H1 (cell line): ENCODE data around the gene VSTM4. TPM values are rescaled to one million over a fixed set of nuclear protein-coding genes. Genes with fewer than 3 reads are reported as not detected.

ENCODE experiments used
- CTCF ChIA-PET: fragments of 300-600 bp; sonication (Branson Sonifier 250); formaldehyde crosslinking; loops from one replicate; lab custom pipeline; 2021; ENCODE audit not compliant: partially characterized antibody; lab: Charles Lee
- POLR2A ChIA-PET: fragments of 300-600 bp; sonication (Branson Sonifier 250); formaldehyde crosslinking; loops from one replicate; lab custom pipeline; 2021; ENCODE audit warnings: inconsistent platforms; ENCODE audit not compliant: partially characterized antibody; lab: Charles Lee
- DNase-seq, 2 experiments: peaks; one replicate each; pipeline versions ENCODE4 v3.0.0 to v3.0.0-alpha.2; 2010 to 2022; ENCODE audit warnings: low spot score in 2 of 2, low read depth in 1 of 2, mixed read lengths in 1 of 2
- FAIRE-seq: peaks from 2 replicates; lab custom pipeline; 2011; peaks lifted over from hg19 to GRCh38; lab: Jason Lieb, UNC
- H2AFZ ChIP-seq: 2 replicates; pipeline ENCODE4 v1.8.1; 2012; ENCODE audit warnings: low read length, inconsistent platforms
- H2AK5ac ChIP-seq: 2 replicates; pipeline ENCODE4 v1.6.1; 2013; ENCODE audit warnings: low read depth, low read length
- H2BK120ac ChIP-seq: replicated peaks from 2 replicates; pipeline ENCODE3; 2013; ENCODE audit warnings: low read depth, low read length, inconsistent platforms
- H2BK12ac ChIP-seq: 2 replicates; pipeline ENCODE4 v1.6.1; 2013; ENCODE audit warnings: low read depth, low read length
- H2BK15ac ChIP-seq: 2 replicates; pipeline ENCODE4 v1.6.1; 2013; ENCODE audit warnings: low read length
- H2BK20ac ChIP-seq: 2 replicates; pipeline ENCODE4 v1.6.1; 2013; ENCODE audit warnings: low read length
- H2BK5ac ChIP-seq: 2 replicates; pipeline ENCODE4 v1.6.1; 2013; ENCODE audit warnings: low read depth, low read length
- H3K14ac ChIP-seq: 2 replicates; pipeline ENCODE4 v1.6.1; 2013; ENCODE audit warnings: inconsistent platforms; ENCODE audit not compliant: insufficient read length
- H3K18ac ChIP-seq: 2 replicates; pipeline ENCODE4 v1.6.1; 2013; ENCODE audit warnings: low read length; ENCODE audit errors: extremely low read depth
- H3K23ac ChIP-seq: 2 replicates; pipeline ENCODE4 v1.6.1; 2013; ENCODE audit warnings: inconsistent platforms; ENCODE audit not compliant: insufficient read length
- H3K23me2 ChIP-seq: 2 replicates; pipeline ENCODE4 v1.6.1; 2013; ENCODE audit warnings: low read depth, low read length
- H3K27ac ChIP-seq: 2 replicates; pipeline ENCODE4 v1.6.1; 2011; ENCODE audit warnings: low read depth, low read length, inconsistent platforms
- H3K27me3 ChIP-seq, 4 experiments: replicated peaks in 1 of 4; 1 replicate in 1 of 4; 2 replicates in 3 of 4; pipeline versions ENCODE4 v1.6.1 to v1.8.1; 2011 to 2013; ENCODE audit warnings: low read length in 3 of 4, mild to moderate bottlenecking in 3 of 4, inconsistent platforms in 2 of 4, mixed read lengths in 2 of 4, moderate library complexity in 1 of 4; ENCODE audit not compliant: control insufficient read depth in 3 of 4, insufficient read depth in 3 of 4; ENCODE audit errors: extremely low read depth in 1 of 4
- H3K36me3 ChIP-seq, 4 experiments: 2 replicates each; pipeline versions ENCODE4 v1.6.1 to v1.8.1; 2011 to 2013; ENCODE audit warnings: mild to moderate bottlenecking in 4 of 4, low read length in 3 of 4, moderate library complexity in 2 of 4, control low read depth in 1 of 4, inconsistent platforms in 1 of 4; ENCODE audit not compliant: insufficient read depth in 4 of 4, control insufficient read depth in 2 of 4
- H3K4ac ChIP-seq: replicated peaks from 2 replicates; pipeline ENCODE3; 2013; ENCODE audit warnings: low read length, low read depth, mixed read lengths, inconsistent platforms; ENCODE audit not compliant: insufficient read length
- H3K4me1 ChIP-seq, 4 experiments: replicated peaks in 1 of 4; 1 replicate in 1 of 4; 2 replicates in 3 of 4; pipeline versions ENCODE4 v1.6.1 to v1.8.1; 2011 to 2013; ENCODE audit warnings: low read length in 3 of 4, inconsistent platforms in 2 of 4, mixed read lengths in 1 of 4; ENCODE audit not compliant: insufficient read depth in 4 of 4, control insufficient read depth in 3 of 4
- H3K4me2 ChIP-seq, 2 experiments: 2 replicates each; pipeline versions ENCODE4 v1.6.1 to v1.8.1; 2011 to 2013; ENCODE audit warnings: low read depth in 2 of 2, low read length in 2 of 2, control low read depth in 1 of 2, inconsistent platforms in 1 of 2, mild to moderate bottlenecking in 1 of 2; ENCODE audit not compliant: insufficient read depth in 1 of 2
- H3K4me3 ChIP-seq, 4 experiments: fragments of 200-600, 300-600 bp in 1 of 4; sonication (generic), shearing (Covaris generic), sonication (Bioruptor Twin) in 1 of 4; 2 replicates each; pipeline versions ENCODE4 v1.5.1 to v1.8.1; 2011 to 2016; ENCODE audit warnings: low read length in 4 of 4, low read depth in 3 of 4, control low read depth in 2 of 4, inconsistent platforms in 2 of 4, mild to moderate bottlenecking in 2 of 4, mixed read lengths in 1 of 4, moderate library complexity in 1 of 4; ENCODE audit not compliant: insufficient read depth in 2 of 4; ENCODE audit errors: extremely low read depth in 1 of 4
- H3K56ac ChIP-seq: replicated peaks from 2 replicates; pipeline ENCODE3; 2013; ENCODE audit warnings: low read depth, mild to moderate bottlenecking, mixed read lengths, low read length, inconsistent platforms; ENCODE audit not compliant: insufficient read length
- H3K79me1 ChIP-seq: 2 replicates; pipeline ENCODE4 v1.6.1; 2013; ENCODE audit warnings: low read depth, low read length, control low read depth
- H3K79me2 ChIP-seq, 2 experiments: 2 replicates each; pipeline versions ENCODE4 v1.6.1 to v1.8.1; 2012 to 2013; ENCODE audit warnings: low read length in 2 of 2, mild to moderate bottlenecking in 2 of 2, inconsistent platforms in 1 of 2; ENCODE audit not compliant: insufficient read depth in 2 of 2, control insufficient read depth in 1 of 2
- H3K9ac ChIP-seq, 4 experiments: replicated peaks in 1 of 4; 1 replicate in 1 of 4; 2 replicates in 3 of 4; pipeline versions ENCODE4 v1.6.1 to v1.8.1; 2011 to 2013; ENCODE audit warnings: low read depth in 3 of 4, low read length in 3 of 4, control low read depth in 2 of 4, mild to moderate bottlenecking in 2 of 4, moderate library complexity in 2 of 4, inconsistent platforms in 1 of 4; ENCODE audit errors: extremely low read depth in 1 of 4
- H3K9me3 ChIP-seq, 2 experiments: 2 replicates each; pipeline versions ENCODE4 v1.6.1 to v1.8.1; 2012 to 2013; ENCODE audit warnings: mild to moderate bottlenecking in 2 of 2, moderate library complexity in 2 of 2, control low read depth in 1 of 2, inconsistent platforms in 1 of 2, low read depth in 1 of 2, low read length in 1 of 2, mixed read lengths in 1 of 2; ENCODE audit not compliant: insufficient read depth in 2 of 2
- H4K20me1 ChIP-seq, 2 experiments: replicated peaks in 1 of 2; 2 replicates each; pipeline versions ENCODE3 to v1.8.1; 2011 to 2013; ENCODE audit warnings: inconsistent platforms in 2 of 2, low read length in 2 of 2, mild to moderate bottlenecking in 1 of 2; ENCODE audit not compliant: insufficient read depth in 2 of 2, control insufficient read depth in 1 of 2
- H4K5ac ChIP-seq: 2 replicates; pipeline ENCODE4 v1.6.1; 2013; ENCODE audit warnings: low read length, low read depth, mixed read lengths, inconsistent platforms; ENCODE audit not compliant: insufficient read length
- H4K8ac ChIP-seq: 2 replicates; pipeline ENCODE4 v1.8.0; 2013; ENCODE audit warnings: mild to moderate bottlenecking, moderate library complexity, low read length, inconsistent platforms; ENCODE audit not compliant: insufficient read depth; ENCODE audit errors: extremely low read depth
- H4K91ac ChIP-seq: replicated peaks from 2 replicates; pipeline ENCODE3; 2013; ENCODE audit warnings: low read length, mixed read lengths, inconsistent platforms; ENCODE audit not compliant: insufficient read length
- ASH2L ChIP-seq: fragments of 200-600, 300-600 bp; sonication (generic); IDR thresholded peaks from one replicate; pipeline ENCODE4 v1.7.1; 2017; ENCODE audit warnings: low read length
- ATF3 ChIP-seq: IDR thresholded peaks from 2 replicates; pipeline ENCODE4 v1.6.1; 2011; ENCODE audit warnings: low read depth, mild to moderate bottlenecking, low read length; ENCODE audit not compliant: insufficient read depth
- BACH1 ChIP-seq: IDR thresholded peaks from 2 replicates; pipeline ENCODE4 v1.6.1; 2012; ENCODE audit warnings: low read length, improper control_type of control experiment
- BRCA1 ChIP-seq: IDR thresholded peaks from 2 replicates; pipeline ENCODE4 v1.6.1; 2012; ENCODE audit warnings: low read depth, low read length, improper control_type of control experiment
- CTCF ChIP-seq, 3 experiments: IDR thresholded peaks; 1 replicate in 2 of 3; 2 replicates in 1 of 3; pipeline versions ENCODE4 v1.5.1 to v1.6.1; 2011; ENCODE audit warnings: low read length in 3 of 3, mild to moderate bottlenecking in 3 of 3, inconsistent platforms in 2 of 3, low read depth in 1 of 3, moderate library complexity in 1 of 3; ENCODE audit not compliant: insufficient read depth in 1 of 3; ENCODE audit errors: control extremely low read depth in 1 of 3
- HDAC2 ChIP-seq, 2 experiments: fragments of 300-600 bp in 1 of 2; sonication (generic) in 1 of 2; IDR thresholded peaks; 2 replicates each; pipeline ENCODE4 v1.6.1; 2011 to 2012; ENCODE audit warnings: low read depth in 2 of 2, low read length in 2 of 2, mild to moderate bottlenecking in 2 of 2, moderate library complexity in 2 of 2, borderline replicate concordance in 1 of 2, inconsistent platforms in 1 of 2
- SAP30 ChIP-seq: fragments of 300-600 bp; sonication (generic); IDR thresholded peaks from 2 replicates; pipeline ENCODE4 v1.7.1; 2012; ENCODE audit warnings: low read length, moderate library complexity, mild to moderate bottlenecking, inconsistent platforms; ENCODE audit not compliant: insufficient read depth, insufficient replicate concordance
- SIRT6 ChIP-seq: IDR thresholded peaks from one replicate; pipeline ENCODE4 v1.7.1; 2012; ENCODE audit warnings: low read length, inconsistent platforms
- SUZ12 ChIP-seq: fragments of 200-600 bp; sonication (generic); IDR thresholded peaks from 2 replicates; pipeline ENCODE4 v1.6.1; 2012; ENCODE audit warnings: mild to moderate bottlenecking, inconsistent platforms, low read length, moderate library complexity, mixed read lengths
- TAF7 ChIP-seq: optimal IDR thresholded peaks from 2 replicates; pipeline ENCODE3; 2011; ENCODE audit warnings: low read depth, mild to moderate bottlenecking, inconsistent platforms, low read length, moderate library complexity, borderline replicate concordance
- TEAD4 ChIP-seq: IDR thresholded peaks from 2 replicates; pipeline ENCODE4 v1.6.1; 2012; ENCODE audit warnings: low read depth, low read length, inconsistent platforms, mixed read lengths
- WGBS, 2 experiments: shearing (Covaris generic) in 1 of 2; methylation state at CpG; one replicate each; pipeline versions ENCODE4 v1.1.6 to v1.1.7; 2013 to 2015; ENCODE audit warnings: low lambda C conversion rate in 2 of 2, mixed read lengths in 2 of 2, inconsistent platforms in 1 of 2, low coverage in 1 of 2, missing lambda C conversion rate in 1 of 2; ENCODE audit not compliant: insufficient replicate concordance in 2 of 2, insufficient coverage in 1 of 2, insufficient read length in 1 of 2; ENCODE audit errors: extremely low coverage in 1 of 2, missing lambda C conversion rate in 1 of 2; 5-methylcytosine and 5-hydroxymethylcytosine counted together
- polyA plus RNA-seq, 7 experiments: library from polyadenylated mRNA; depleted of rRNA in 3 of 7; stranded (reverse) in 5 of 7; unstranded in 2 of 7; fragments of >200 nt in 5 of 7; fragments of 200-250 nt in 2 of 7; gene quantifications; 1 replicate in 5 of 7; 2 replicates in 1 of 7; 4 replicates in 1 of 7; pipeline versions ENCODE4 v1.2.1 to v1.2.3, GENCODE V29; 2011 to 2013; ENCODE audit warnings: missing spikeins in 2 of 7, mixed read lengths in 2 of 7
- total RNA-seq: library from RNA; stranded (reverse); fragmentation: NEBNext Ultra II Directional; extraction: Animal tissue kit (Norgen Biotek cat#: 25700); gene quantifications from 2 replicates; pipeline ENCODE4 v1.2.1, GENCODE V29; 2021

VSTM4 gene
- total and polyA plus RNA-seq, 2 of the 8 experiments (the other 6 are each of a cell fraction or from before 2014, with no cell fraction given): 0.48 to 0.73 TPM

GRCh38 chr10:49092477-49092876 is 22.8 kb downstream of the VSTM4 start:
- Histone ChIP-seq H3K23ac (no peak overlapping the region), H4K91ac (no peak overlapping the region), H3K56ac (no peak overlapping the region), H3K4me3 (no peak overlapping the region), H3K9ac (no peak overlapping the region), H3K27me3 (no peaks in the 10 kb centered on the region), H4K20me1 (no peaks in the 10 kb centered on the region), H3K27ac (no peak overlapping the region), H2BK15ac (no peak overlapping the region), H2AK5ac (no peak overlapping the region), H3K23me2 (no peaks in the 10 kb centered on the region), H4K5ac (no peak overlapping the region), H2BK120ac (no peak overlapping the region), H2BK5ac (no peak overlapping the region), H2BK20ac (no peak overlapping the region), H3K36me3 (no peaks in the 10 kb centered on the region), H2AFZ (no peak overlapping the region), H3K14ac (no peak overlapping the region), H3K79me2 (no peaks in the 10 kb centered on the region), H2BK12ac (no peak overlapping the region), H3K9me3 (0 out of 4 replicates have a peak, but pooled peaks cover 0 to under 1% of the 10 kb centered on the region in 2 experiments), H3K4me1 (peaks cover 0 to 2% (median 0%) of the 10 kb centered on the region in 4 experiments; a peak in 2 of 7 replicates), H3K4me2 (no peak overlapping the region), H3K4ac (no peak overlapping the region), H3K79me1 (no peaks in the 10 kb centered on the region), H3K18ac (no peak overlapping the region), H4K8ac (no peak overlapping the region)
- 92% methylated on average over 11 of the region's 11 CpGs; no CpG with 5 or more reads in 1 of the 2 experiments for WGBS, 2 experiments
- DNase-seq: no peak
- POLR2A ChIA-PET: no interaction called here
- CTCF ChIA-PET: no interaction called here
- no peak for FAIRE-seq
- TF ChIP-seq TEAD4 (no peak), HDAC2 (IDR thresholded peaks at IDR 0.05; ENCODE audit: borderline replicate concordance in 1 of 2, low read depth in 2 of 2, low read length in 2 of 2) (no peak), TAF7 (no peak), BRCA1 (no peak), ATF3 (no peak), SIRT6 (no peak), CTCF (IDR thresholded peaks at IDR 0.05; ENCODE audit: control extremely low read depth in 1 of 3, insufficient read depth in 1 of 3, low read depth in 1 of 3, low read length in 3 of 3) (no peak), SUZ12 (no peak), SAP30 (no peak), BACH1 (no peak), ASH2L (no peak)
